B cell (primary cell): ENCODE data around the gene ROM1.

ENCODE experiments used
- CTCF ChIP-seq: fragments of 200-600 bp; IDR thresholded peaks from one replicate; pipeline ENCODE4 v1.8.0; 2022; ENCODE audit warnings: antibody characterized with exemption, mild to moderate bottlenecking
- EZH2 ChIP-seq: IDR thresholded peaks from 2 replicates; pipeline ENCODE4 v1.6.1; 2012; ENCODE audit warnings: borderline replicate concordance, low read depth, mild to moderate bottlenecking, moderate library complexity, low read length; ENCODE audit not compliant: insufficient read depth, poor library complexity, severe bottlenecking

DNA sequence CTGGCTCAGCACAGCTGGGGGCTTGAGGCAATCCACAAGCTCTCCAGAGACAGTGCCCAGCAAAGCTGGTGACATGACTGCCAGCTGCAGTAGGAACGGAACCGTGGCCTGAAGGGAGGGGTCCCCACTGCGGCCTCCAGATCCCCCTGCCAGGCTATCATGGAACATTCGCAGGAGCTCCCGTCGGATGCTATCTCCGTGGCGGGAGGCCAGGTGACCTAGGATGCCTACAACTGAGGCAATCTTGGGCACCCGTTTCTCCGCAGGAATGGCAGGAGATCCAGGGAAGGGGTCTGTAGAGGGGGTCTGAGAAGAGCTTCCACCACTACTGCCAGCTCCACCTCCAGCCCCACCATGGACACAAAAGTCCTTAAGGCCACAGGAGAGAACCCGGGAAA is 35.9 kb downstream of the ROM1 start:
- TF ChIP-seq EZH2 (no peak), CTCF (no peak)
